Activated B cell treated with CpG ODN at 0.5 μM for 24 hours (primary cell): Measurements from ENCODE around the gene LRCH1. TPM values are rescaled to one million over a fixed set of nuclear protein-coding genes. Genes with fewer than 3 reads are reported as not detected.
A peak's percentile ranks its signal among the peaks of the same experiment; 100 is the strongest.

Experiments used
- ATAC-seq: fragments of 200-7000 bp; cut with Tn5 transposase; one replicate; pipeline ENCODE4 v1.10.0; 2021; ENCODE audit warnings: low read depth, mild to moderate bottlenecking, moderate library complexity
- CTCF ChIA-PET: fragments of 350-600 bp; sonication (Branson Sonifier 250); formaldehyde crosslinking; loops from one replicate; lab custom pipeline; 2021; ENCODE audit warnings: antibody characterized with exemption; lab: Charles Lee
- POLR2A ChIA-PET: fragments of 350-600 bp; sonication (Branson Sonifier 250); formaldehyde crosslinking; loops from one replicate; lab custom pipeline; 2021; ENCODE audit warnings: antibody characterized with exemption; lab: Charles Lee
- DNase-seq: peaks from one replicate; pipeline ENCODE4 v3.0.0; 2022
- H3K27ac Mint-ChIP-seq: one replicate; pipeline ENCODE4 v1.8.0; 2020; ENCODE audit warnings: mixed read lengths
- H3K27me3 Mint-ChIP-seq: one replicate; pipeline ENCODE4 v1.8.0; 2021; ENCODE audit warnings: mixed read lengths
- H3K36me3 Mint-ChIP-seq: one replicate; pipeline ENCODE4 v1.8.0; 2021; ENCODE audit warnings: low read depth, mixed read lengths
- H3K4me1 Mint-ChIP-seq: one replicate; pipeline ENCODE4 v1.8.0; 2021; ENCODE audit warnings: mixed read lengths
- H3K4me3 Mint-ChIP-seq: one replicate; pipeline ENCODE4 v1.8.0; 2020; ENCODE audit warnings: mild to moderate bottlenecking, mixed read lengths
- H3K9me3 Mint-ChIP-seq: one replicate; pipeline ENCODE4 v1.8.0; 2020; ENCODE audit warnings: mixed read lengths
- intact Hi-C: fragments of 100-400 bp; cut with micrococcal nuclease; formaldehyde crosslinking; loops from one replicate; pipeline ENCODE4 v1.15.1; 2024
- total RNA-seq: library from RNA; stranded (reverse); gene quantifications from 2 replicates; pipeline ENCODE4 v1.2.3, GENCODE V29; 2022
- TF ChIP-seq, protein P1 (sequence below): fragments of 200-600 bp; IDR thresholded peaks from one replicate; pipeline ENCODE4 v1.8.0; 2022; ENCODE audit warnings: antibody characterized with exemption, mild to moderate bottlenecking

Gene LRCH1
- total RNA-seq, 1 donor from 2014 or later, result 46.3 TPM

DNA sequence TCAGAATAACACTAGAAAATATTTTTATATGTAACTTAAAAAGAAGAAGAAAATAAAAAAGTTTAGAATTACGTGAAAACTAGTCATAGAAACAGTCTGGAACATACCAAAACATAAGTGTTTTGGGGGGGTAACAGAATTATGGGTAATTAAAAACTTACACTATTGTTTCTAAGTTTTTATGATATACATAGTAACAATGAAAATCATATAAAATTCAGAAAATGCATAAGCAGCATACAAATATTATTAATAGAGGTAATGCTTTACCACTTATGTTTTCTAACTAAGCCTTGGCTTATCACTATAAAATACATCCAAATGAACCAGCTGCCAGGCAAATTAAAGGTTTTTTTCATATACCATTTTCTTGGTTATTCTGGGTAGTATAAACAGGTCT, 229.1 kb downstream of the LRCH1 start:
- CTCF ChIA-PET, result no interaction called here
- POLR2A ChIA-PET, result interaction anchor here (0.9 kb wide), 1 partner anchor 14 kb away, joined by 3 read pairs; no protein-coding TSS in a partner anchor
- Mint-ChIP-seq H3K4me1 (no peaks in the 10 kb centered on the region), H3K4me3 (no peak overlapping the region), H3K27me3 (no peaks in the 10 kb centered on the region), H3K27ac (no peak overlapping the region), H3K9me3 (no peaks in the 10 kb centered on the region), H3K36me3 (peaks cover 70% of the 10 kb centered on the region)
- ATAC-seq, result no peak
- no peak for DNase-seq
- TF ChIP-seq, protein P1, sequence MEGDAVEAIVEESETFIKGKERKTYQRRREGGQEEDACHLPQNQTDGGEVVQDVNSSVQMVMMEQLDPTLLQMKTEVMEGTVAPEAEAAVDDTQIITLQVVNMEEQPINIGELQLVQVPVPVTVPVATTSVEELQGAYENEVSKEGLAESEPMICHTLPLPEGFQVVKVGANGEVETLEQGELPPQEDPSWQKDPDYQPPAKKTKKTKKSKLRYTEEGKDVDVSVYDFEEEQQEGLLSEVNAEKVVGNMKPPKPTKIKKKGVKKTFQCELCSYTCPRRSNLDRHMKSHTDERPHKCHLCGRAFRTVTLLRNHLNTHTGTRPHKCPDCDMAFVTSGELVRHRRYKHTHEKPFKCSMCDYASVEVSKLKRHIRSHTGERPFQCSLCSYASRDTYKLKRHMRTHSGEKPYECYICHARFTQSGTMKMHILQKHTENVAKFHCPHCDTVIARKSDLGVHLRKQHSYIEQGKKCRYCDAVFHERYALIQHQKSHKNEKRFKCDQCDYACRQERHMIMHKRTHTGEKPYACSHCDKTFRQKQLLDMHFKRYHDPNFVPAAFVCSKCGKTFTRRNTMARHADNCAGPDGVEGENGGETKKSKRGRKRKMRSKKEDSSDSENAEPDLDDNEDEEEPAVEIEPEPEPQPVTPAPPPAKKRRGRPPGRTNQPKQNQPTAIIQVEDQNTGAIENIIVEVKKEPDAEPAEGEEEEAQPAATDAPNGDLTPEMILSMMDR, result no peak
- intact Hi-C loops, result no loop called here

DNA sequence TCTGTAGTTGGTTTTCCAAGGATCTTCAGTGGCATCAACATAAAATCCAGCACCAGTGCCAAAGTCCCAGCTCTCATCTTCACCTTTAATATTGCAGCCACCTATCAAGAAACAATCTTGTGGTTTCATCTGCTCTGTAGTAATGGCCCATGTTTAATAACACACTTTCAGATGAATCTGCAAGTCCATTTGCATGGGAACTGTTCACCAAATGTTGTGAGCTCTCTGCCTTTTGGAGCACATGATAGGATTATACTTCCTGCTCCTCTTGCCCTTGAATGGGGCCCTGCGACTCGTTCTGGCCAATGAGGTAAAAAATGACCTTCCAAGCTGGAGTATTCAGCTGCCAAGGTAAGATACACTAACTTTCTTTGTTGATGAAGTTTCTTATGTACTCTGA, 229.7 kb downstream of the LRCH1 start:
- no peaks in the 10 kb centered on the region for H3K4me1 Mint-ChIP-seq
- H3K27me3 Mint-ChIP-seq, result no peaks in the 10 kb centered on the region
- ATAC-seq (no peak), DNase-seq (no peak)
- ChIA-PET POLR2A (interaction anchor here (0.9 kb wide), 1 partner anchor 14 kb away, joined by 3 read pairs; no protein-coding TSS in a partner anchor), CTCF (no interaction called here)
- H3K36me3 Mint-ChIP-seq, result peaks cover 71% of the 10 kb centered on the region
- no peaks in the 10 kb centered on the region for H3K9me3 Mint-ChIP-seq
- TF ChIP-seq, protein P1, result no peak
- no peak overlapping the region for H3K27ac Mint-ChIP-seq
- H3K4me3 Mint-ChIP-seq, result no peak overlapping the region
- intact Hi-C loops, result no loop called here

DNA sequence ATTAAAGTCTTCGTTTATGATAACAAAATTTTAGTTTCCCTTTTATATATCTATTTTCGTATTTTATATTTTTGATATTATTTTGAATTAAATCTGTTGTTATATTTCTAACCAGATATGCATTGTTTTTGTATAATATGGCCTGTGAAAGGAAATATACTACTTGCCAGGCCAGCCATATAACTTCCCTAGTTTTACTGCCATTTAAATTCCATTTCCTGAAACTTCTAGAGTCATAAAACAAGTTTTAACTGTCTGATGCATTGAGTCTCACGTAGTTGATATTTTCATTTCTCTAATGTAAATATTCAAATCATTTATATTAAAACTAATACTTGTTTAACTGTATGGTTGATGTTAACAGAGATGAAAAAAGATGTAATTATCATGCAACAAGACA, 230.5 kb downstream of the LRCH1 start:
- ATAC-seq, result no peak
- Mint-ChIP-seq H3K27me3 (no peaks in the 10 kb centered on the region), H3K36me3 (peaks cover 71% of the 10 kb centered on the region), H3K27ac (no peak overlapping the region), H3K9me3 (no peaks in the 10 kb centered on the region), H3K4me1 (no peaks in the 10 kb centered on the region), H3K4me3 (no peak overlapping the region)
- intact Hi-C loops, result no loop called here
- TF ChIP-seq, protein P1, result no peak
- DNase-seq, result no peak
- ChIA-PET POLR2A (no interaction called here), CTCF (no interaction called here)

GRCh38 chr13:46795321-46795720, 242.4 kb downstream of the LRCH1 start:
- Mint-ChIP-seq H3K36me3 (peaks cover 31% of the 10 kb centered on the region), H3K27ac (no peak overlapping the region), H3K4me3 (peak overlapping the region; percentile 65), H3K9me3 (no peaks in the 10 kb centered on the region), H3K4me1 (peaks cover 38% of the 10 kb centered on the region), H3K27me3 (no peaks in the 10 kb centered on the region)
- ChIA-PET POLR2A (no interaction called here), CTCF (no interaction called here)
- ATAC-seq, result no peak
- intact Hi-C loops, result loop anchor here (5.0 to 10.0 kb wide), 2 partner anchors 581 to 1242 kb away; partner anchors contain the start of genes LRRC63 and NUDT15
- no peak for DNase-seq
- TF ChIP-seq, protein P1, result no peak

- no peak for ATAC-seq
- H3K9me3 Mint-ChIP-seq, result no peaks in the 10 kb centered on the region
- DNase-seq, result no peak
- peaks cover 38% of the 10 kb centered on the region for H3K4me1 Mint-ChIP-seq
- H3K27ac Mint-ChIP-seq, result peak overlapping the region; percentile 96
- ChIA-PET POLR2A (interaction anchor here (0.9 kb wide), 1 partner anchor 14 kb away, joined by 3 read pairs; no protein-coding TSS in a partner anchor), CTCF (no interaction called here)
- H3K4me3 Mint-ChIP-seq, result peak overlapping the region; percentile 97
- H3K27me3 Mint-ChIP-seq, result no peaks in the 10 kb centered on the region
- intact Hi-C loops, result loop anchor here (2.0 to 10.0 kb wide), 6 partner anchors 243 to 1455 kb away; partner anchors contain the start of genes LRCH1, LRRC63, NUDT15 and SUCLA2
- peaks cover 23% of the 10 kb centered on the region for H3K36me3 Mint-ChIP-seq
- TF ChIP-seq, protein P1, result no peak
Observed at GRCh38 chr13:46796129-46796514, 243.2 kb downstream of the LRCH1 start.
